ENCODE data around the gene EXOSC5. TPM values are rescaled to one million over a fixed set of nuclear protein-coding genes. Genes with fewer than 3 reads are reported as not detected.
"Not testable (repeated sequence)": the region's sequence is repeated elsewhere in the genome, so short reads cannot be mapped to it uniquely, and the experiment has no call there.

The EXOSC5 gene
- total and polyA plus RNA-seq, 4 donors, result 5.5 to 15.4 (median 9.3) TPM

- no peaks in the 10 kb centered on the region for H3K9me3 ChIP-seq (ENCODE audit: control insufficient read depth, low read length)
- peak overlapping the region; percentile 34 to 77 for H3K4me3 ChIP-seq (ENCODE audit: low read length in 2 of 2)
- H3K4me1 ChIP-seq (ENCODE audit: control insufficient read depth in 1 of 2, insufficient read depth in 2 of 2, low read length in 2 of 2), result no peaks in the 10 kb centered on the region
- 0 to 1% methylated on average over 71 of the region's 71 CpGs for WGBS, 2 donors
- intact Hi-C loops (cut with DNase I), result loop anchor here in 1 of 2 donors (2.0 to 5.0 kb wide), 3 partner anchors 28 to 74 kb away; partner anchors contain the start of genes B3GNT8 and CCDC97
- peak overlapping the region in 1 of 2 donors; percentile 34 for H3K27ac ChIP-seq (ENCODE audit: low read depth in 1 of 2, low read length in 2 of 2)
- H3K27me3 ChIP-seq (ENCODE audit: control insufficient read depth in 1 of 2, insufficient read depth in 2 of 2, low read length in 1 of 2), result no peaks in the 10 kb centered on the region
- ATAC-seq (ENCODE audit: low FRiP score) (peak; percentile 13), DNase-seq (peak; percentile 79 to 89)
- no peaks in the 10 kb centered on the region for H3K36me3 ChIP-seq (ENCODE audit: control insufficient read depth in 1 of 2, insufficient read depth in 2 of 2, low read length in 1 of 2)
These were observed 44.3 kb downstream of the EXOSC5 start for GRCh38 chr19:41352609-41353465.

GRCh38 chr19:41352279-41352608 lies 44.9 kb downstream of the EXOSC5 start:
- ATAC-seq (ENCODE audit: low FRiP score) (no peak), DNase-seq (no peak)
- Histone ChIP-seq H3K9me3 (ENCODE audit: control insufficient read depth, low read length) (no peaks in the 10 kb centered on the region), H3K27ac (ENCODE audit: low read depth in 1 of 2, low read length in 2 of 2) (no peak overlapping the region), H3K27me3 (ENCODE audit: control insufficient read depth in 1 of 2, insufficient read depth in 2 of 2, low read length in 1 of 2) (no peaks in the 10 kb centered on the region), H3K4me3 (ENCODE audit: low read length in 2 of 2) (peak overlapping the region; percentile 34 to 77), H3K4me1 (ENCODE audit: control insufficient read depth in 1 of 2, insufficient read depth in 2 of 2, low read length in 2 of 2) (no peaks in the 10 kb centered on the region), H3K36me3 (ENCODE audit: control insufficient read depth in 1 of 2, insufficient read depth in 2 of 2, low read length in 1 of 2) (no peaks in the 10 kb centered on the region)
- intact Hi-C loops (cut with DNase I), result loop anchor here in 1 of 2 donors (2.0 to 5.0 kb wide), 3 partner anchors 27 to 75 kb away; partner anchors contain the start of genes B3GNT8 and CCDC97
- 0% methylated on average over 9 to 12 of the region's 12 CpGs for WGBS, 2 donors

- ATAC-seq (ENCODE audit: low FRiP score) (peak; percentile 74), DNase-seq (peak; percentile 82 to 89)
- Histone ChIP-seq H3K27me3 (ENCODE audit: control insufficient read depth in 1 of 2, insufficient read depth in 2 of 2, low read length in 1 of 2) (no peaks in the 10 kb centered on the region), H3K4me3 (ENCODE audit: low read length in 2 of 2) (peak overlapping the region; percentile 34 to 77), H3K36me3 (ENCODE audit: control insufficient read depth in 1 of 2, insufficient read depth in 2 of 2, low read length in 1 of 2) (no peaks in the 10 kb centered on the region), H3K27ac (ENCODE audit: low read depth in 1 of 2, low read length in 2 of 2) (peak overlapping the region in 1 of 2 donors; percentile 29), H3K4me1 (ENCODE audit: control insufficient read depth in 1 of 2, insufficient read depth in 2 of 2, low read length in 2 of 2) (no peaks in the 10 kb centered on the region), H3K9me3 (ENCODE audit: control insufficient read depth, low read length) (no peaks in the 10 kb centered on the region)
- intact Hi-C loops (cut with DNase I), result loop anchor here in 1 of 2 donors (2.0 to 5.0 kb wide), 3 partner anchors 27 to 76 kb away; partner anchors contain the start of genes B3GNT8 and CCDC97
- 0% methylated on average over 46 to 58 of the region's 58 CpGs for WGBS, 2 donors
These were observed 45.6 kb downstream of the EXOSC5 start for GRCh38 chr19:41351339-41352245.

- H3K4me1 ChIP-seq (ENCODE audit: control insufficient read depth in 1 of 2, insufficient read depth in 2 of 2, low read length in 2 of 2), result no peaks in the 10 kb centered on the region
- H3K27me3 ChIP-seq (ENCODE audit: control insufficient read depth in 1 of 2, insufficient read depth in 2 of 2, low read length in 1 of 2), result no peaks in the 10 kb centered on the region
- peak overlapping the region in 1 of 2 donors; percentile 16 for H3K27ac ChIP-seq (ENCODE audit: low read depth in 1 of 2, low read length in 2 of 2)
- no peaks in the 10 kb centered on the region for H3K9me3 ChIP-seq (ENCODE audit: control insufficient read depth, low read length)
- WGBS, 2 donors, result 1 to 2% methylated on average over 22 of the region's 22 CpGs
- ATAC-seq (ENCODE audit: low FRiP score) (no peak), DNase-seq (no peak)
- peak overlapping the region; percentile 34 to 77 for H3K4me3 ChIP-seq (ENCODE audit: low read length in 2 of 2)
- H3K36me3 ChIP-seq (ENCODE audit: control insufficient read depth in 1 of 2, insufficient read depth in 2 of 2, low read length in 1 of 2), result no peaks in the 10 kb centered on the region
- intact Hi-C loops (cut with DNase I), result loop anchor here in 1 of 2 donors (5.0 kb wide), 2 partner anchors 39 to 76 kb away; partner anchors contain the start of genes B3GNT8 and CCDC97
These were observed 46.3 kb downstream of the EXOSC5 start for GRCh38 chr19:41350735-41351338.

- H3K27me3 ChIP-seq (ENCODE audit: control insufficient read depth in 1 of 2, insufficient read depth in 2 of 2, low read length in 1 of 2); H3K9me3 ChIP-seq (ENCODE audit: control insufficient read depth, low read length); H3K4me3 ChIP-seq (ENCODE audit: low read length in 2 of 2); DNase-seq; H3K36me3 ChIP-seq (ENCODE audit: control insufficient read depth in 1 of 2, insufficient read depth in 2 of 2, low read length in 1 of 2); ATAC-seq (ENCODE audit: low FRiP score); H3K27ac ChIP-seq (ENCODE audit: low read depth in 1 of 2, low read length in 2 of 2); H3K4me1 ChIP-seq (ENCODE audit: control insufficient read depth in 1 of 2, insufficient read depth in 2 of 2, low read length in 2 of 2); intact Hi-C loops (cut with DNase I): not testable (repeated sequence)
- WGBS, 2 donors, result 83% methylated on average over 9 of the region's 9 CpGs
These were observed 50.2 kb downstream of the EXOSC5 start for GRCh38 chr19:41346916-41347315.

GRCh38 chr19:41344162-41344561 lies 53.0 kb downstream of the EXOSC5 start:
- Histone ChIP-seq H3K4me1 (ENCODE audit: control insufficient read depth in 1 of 2, insufficient read depth in 2 of 2, low read length in 2 of 2) (no peaks in the 10 kb centered on the region), H3K27ac (ENCODE audit: low read depth in 1 of 2, low read length in 2 of 2) (no peak overlapping the region), H3K4me3 (ENCODE audit: low read length in 2 of 2) (no peak overlapping the region), H3K36me3 (ENCODE audit: control insufficient read depth in 1 of 2, insufficient read depth in 2 of 2, low read length in 1 of 2) (peaks cover 0 to 6% of the 10 kb centered on the region in 2 donors), H3K27me3 (ENCODE audit: control insufficient read depth in 1 of 2, insufficient read depth in 2 of 2, low read length in 1 of 2) (no peaks in the 10 kb centered on the region), H3K9me3 (ENCODE audit: control insufficient read depth, low read length) (no peaks in the 10 kb centered on the region)
- ATAC-seq (ENCODE audit: low FRiP score) (no peak), DNase-seq (no peak)
- intact Hi-C loops (cut with DNase I), result no loop called here
- WGBS, 2 donors, result 97% methylated on average over 2 of the region's 2 CpGs

GRCh38 chr19:41341669-41342490 lies 55.3 kb downstream of the EXOSC5 start:
- Histone ChIP-seq H3K4me1 (ENCODE audit: control insufficient read depth in 1 of 2, insufficient read depth in 2 of 2, low read length in 2 of 2) (no peaks in the 10 kb centered on the region), H3K4me3 (ENCODE audit: low read length in 2 of 2) (no peak overlapping the region), H3K27me3 (ENCODE audit: control insufficient read depth in 1 of 2, insufficient read depth in 2 of 2, low read length in 1 of 2) (no peaks in the 10 kb centered on the region), H3K9me3 (ENCODE audit: control insufficient read depth, low read length) (no peaks in the 10 kb centered on the region), H3K27ac (ENCODE audit: low read depth in 1 of 2, low read length in 2 of 2) (no peak overlapping the region), H3K36me3 (ENCODE audit: control insufficient read depth in 1 of 2, insufficient read depth in 2 of 2, low read length in 1 of 2) (peaks cover 2 to 6% of the 10 kb centered on the region in 2 donors)
- WGBS, 2 donors, result 92 to 94% methylated on average over 20 of the region's 20 CpGs
- peak; percentile 52 for ATAC-seq (ENCODE audit: low FRiP score)
- intact Hi-C loops (cut with DNase I), result no loop called here
- DNase-seq, result no peak

Measured in aorta (tissue), 5 donors.